ENCODE measurements around the gene CCNJL. TPM values are rescaled to one million over a fixed set of nuclear protein-coding genes. Genes with fewer than 3 reads are reported as not detected.

Gene CCNJL
- total RNA-seq, 2 experiments from 2014 or later, result not detected

- Mint-ChIP-seq H3K36me3 (ENCODE audit: low read depth) (no peaks in the 10 kb centered on the region), H3K27ac (no peak overlapping the region), H3K27me3 (ENCODE audit: low read depth) (no peaks in the 10 kb centered on the region), H3K9me3 (no peaks in the 10 kb centered on the region), H3K4me3 (no peak overlapping the region), H3K4me1 (ENCODE audit: low read depth) (no peaks in the 10 kb centered on the region)
- intact Hi-C loops (cut with micrococcal nuclease), result no loop called here
- DNase-seq, result no peak
- CTCF ChIA-PET, result no interaction called here
Observed at GRCh38 chr5:160298189-160298588, 14.2 kb downstream of the CCNJL start.

GRCh38 chr5:160297776-160298175, 14.6 kb downstream of the CCNJL start:
- no peak for DNase-seq
- H3K4me3 Mint-ChIP-seq, result no peak overlapping the region
- CTCF ChIA-PET, result no interaction called here
- intact Hi-C loops (cut with micrococcal nuclease), result no loop called here
- no peak overlapping the region for H3K27ac Mint-ChIP-seq
- no peaks in the 10 kb centered on the region for H3K4me1 Mint-ChIP-seq (ENCODE audit: low read depth)
- no peaks in the 10 kb centered on the region for H3K36me3 Mint-ChIP-seq (ENCODE audit: low read depth)
- H3K27me3 Mint-ChIP-seq (ENCODE audit: low read depth), result no peaks in the 10 kb centered on the region
- H3K9me3 Mint-ChIP-seq, result no peaks in the 10 kb centered on the region

GRCh38 chr5:160297004-160297403, 15.4 kb downstream of the CCNJL start:
- no peaks in the 10 kb centered on the region for H3K36me3 Mint-ChIP-seq (ENCODE audit: low read depth)
- H3K27ac Mint-ChIP-seq, result no peak overlapping the region
- no peak overlapping the region for H3K4me3 Mint-ChIP-seq
- H3K27me3 Mint-ChIP-seq (ENCODE audit: low read depth), result no peaks in the 10 kb centered on the region
- no peak for DNase-seq
- no peaks in the 10 kb centered on the region for H3K9me3 Mint-ChIP-seq
- intact Hi-C loops (cut with micrococcal nuclease), result no loop called here
- H3K4me1 Mint-ChIP-seq (ENCODE audit: low read depth), result no peaks in the 10 kb centered on the region
- CTCF ChIA-PET, result interaction anchor here (0.7 kb wide), 1 partner anchor 275 kb away, joined by 3 read pairs; no protein-coding TSS in a partner anchor

GRCh38 chr5:160296496-160296895, 15.9 kb downstream of the CCNJL start:
- no peak overlapping the region for H3K27ac Mint-ChIP-seq
- H3K9me3 Mint-ChIP-seq, result no peaks in the 10 kb centered on the region
- no peak overlapping the region for H3K4me3 Mint-ChIP-seq
- intact Hi-C loops (cut with micrococcal nuclease), result no loop called here
- CTCF ChIA-PET, result interaction anchor here (0.7 kb wide), 1 partner anchor 274 kb away, joined by 3 read pairs; no protein-coding TSS in a partner anchor
- no peaks in the 10 kb centered on the region for H3K4me1 Mint-ChIP-seq (ENCODE audit: low read depth)
- no peak for DNase-seq
- H3K27me3 Mint-ChIP-seq (ENCODE audit: low read depth), result no peaks in the 10 kb centered on the region
- H3K36me3 Mint-ChIP-seq (ENCODE audit: low read depth), result no peaks in the 10 kb centered on the region

- Mint-ChIP-seq H3K4me3 (no peak overlapping the region), H3K36me3 (ENCODE audit: low read depth) (no peaks in the 10 kb centered on the region), H3K27me3 (ENCODE audit: low read depth) (no peaks in the 10 kb centered on the region), H3K9me3 (no peaks in the 10 kb centered on the region), H3K27ac (no peak overlapping the region), H3K4me1 (ENCODE audit: low read depth) (no peaks in the 10 kb centered on the region)
- DNase-seq, result no peak
- CTCF ChIA-PET, result interaction anchor here (1.5 kb wide), 1 partner anchor 51 kb away, joined by 4 read pairs; no protein-coding TSS in a partner anchor
- intact Hi-C loops (cut with micrococcal nuclease), result no loop called here
Observed at GRCh38 chr5:160293901-160294561, 18.3 kb downstream of the CCNJL start.

- intact Hi-C loops (cut with micrococcal nuclease), result no loop called here
- CTCF ChIA-PET, result interaction anchor here (1.5 kb wide), 1 partner anchor 52 kb away, joined by 4 read pairs; no protein-coding TSS in a partner anchor
- DNase-seq, result no peak
- Mint-ChIP-seq H3K36me3 (ENCODE audit: low read depth) (no peaks in the 10 kb centered on the region), H3K27ac (no peak overlapping the region), H3K4me1 (ENCODE audit: low read depth) (no peaks in the 10 kb centered on the region), H3K4me3 (no peak overlapping the region), H3K27me3 (ENCODE audit: low read depth) (no peaks in the 10 kb centered on the region), H3K9me3 (no peaks in the 10 kb centered on the region)
Observed at GRCh38 chr5:160293386-160293785, 19.0 kb downstream of the CCNJL start.

- no peak for DNase-seq
- CTCF ChIA-PET, result no interaction called here
- intact Hi-C loops (cut with micrococcal nuclease), result no loop called here
- Mint-ChIP-seq H3K4me3 (no peak overlapping the region), H3K9me3 (no peaks in the 10 kb centered on the region), H3K27me3 (ENCODE audit: low read depth) (no peaks in the 10 kb centered on the region), H3K36me3 (ENCODE audit: low read depth) (no peaks in the 10 kb centered on the region), H3K27ac (no peak overlapping the region), H3K4me1 (ENCODE audit: low read depth) (no peaks in the 10 kb centered on the region)
Observed at GRCh38 chr5:160291467-160291866, 20.9 kb downstream of the CCNJL start.

GRCh38 chr5:160290751-160291150, 21.6 kb downstream of the CCNJL start:
- CTCF ChIA-PET, result interaction anchor here (0.6 kb wide), 1 partner anchor 344 kb away, joined by 3 read pairs; no protein-coding TSS in a partner anchor
- H3K27me3 Mint-ChIP-seq (ENCODE audit: low read depth), result no peaks in the 10 kb centered on the region
- H3K9me3 Mint-ChIP-seq, result no peaks in the 10 kb centered on the region
- no peak overlapping the region for H3K27ac Mint-ChIP-seq
- intact Hi-C loops (cut with micrococcal nuclease), result no loop called here
- H3K4me3 Mint-ChIP-seq, result no peak overlapping the region
- DNase-seq, result no peak
- H3K36me3 Mint-ChIP-seq (ENCODE audit: low read depth), result no peaks in the 10 kb centered on the region
- H3K4me1 Mint-ChIP-seq (ENCODE audit: low read depth), result no peaks in the 10 kb centered on the region

GRCh38 chr5:160289721-160290120, 22.6 kb downstream of the CCNJL start:
- Mint-ChIP-seq H3K4me1 (ENCODE audit: low read depth) (no peaks in the 10 kb centered on the region), H3K27me3 (ENCODE audit: low read depth) (no peaks in the 10 kb centered on the region), H3K4me3 (no peak overlapping the region), H3K36me3 (ENCODE audit: low read depth) (no peaks in the 10 kb centered on the region), H3K9me3 (no peaks in the 10 kb centered on the region), H3K27ac (no peak overlapping the region)
- CTCF ChIA-PET, result no interaction called here
- DNase-seq, result no peak
- intact Hi-C loops (cut with micrococcal nuclease), result no loop called here

GRCh38 chr5:160289356-160289651, 23.1 kb downstream of the CCNJL start:
- H3K27ac Mint-ChIP-seq, result no peak overlapping the region

GRCh38 chr5:160287378-160288051, 24.8 kb downstream of the CCNJL start:
- Mint-ChIP-seq H3K36me3 (ENCODE audit: low read depth) (no peaks in the 10 kb centered on the region), H3K9me3 (no peaks in the 10 kb centered on the region), H3K4me1 (ENCODE audit: low read depth) (no peaks in the 10 kb centered on the region), H3K27ac (no peak overlapping the region), H3K27me3 (ENCODE audit: low read depth) (no peaks in the 10 kb centered on the region), H3K4me3 (no peak overlapping the region)
- no peak for DNase-seq
- CTCF ChIA-PET, result interaction anchor here (0.8 kb wide), 1 partner anchor 17 kb away, joined by 3 read pairs; no protein-coding TSS in a partner anchor
- intact Hi-C loops (cut with micrococcal nuclease), result no loop called here

More at GRCh38 chr5:160289356-160289651, 23.1 kb downstream of the CCNJL start:
- no peaks in the 10 kb centered on the region for H3K4me1 Mint-ChIP-seq (ENCODE audit: low read depth)
- CTCF ChIA-PET, result no interaction called here
- no peaks in the 10 kb centered on the region for H3K36me3 Mint-ChIP-seq (ENCODE audit: low read depth)
- H3K27me3 Mint-ChIP-seq (ENCODE audit: low read depth), result no peaks in the 10 kb centered on the region
- intact Hi-C loops (cut with micrococcal nuclease), result no loop called here
- no peak for DNase-seq
- H3K4me3 Mint-ChIP-seq, result no peak overlapping the region
- no peaks in the 10 kb centered on the region for H3K9me3 Mint-ChIP-seq

GRCh38 chr5:160286947-160287346, 25.4 kb downstream of the CCNJL start:
- Mint-ChIP-seq H3K9me3 (no peaks in the 10 kb centered on the region), H3K4me3 (no peak overlapping the region), H3K36me3 (ENCODE audit: low read depth) (no peaks in the 10 kb centered on the region), H3K4me1 (ENCODE audit: low read depth) (no peaks in the 10 kb centered on the region), H3K27me3 (ENCODE audit: low read depth) (no peaks in the 10 kb centered on the region), H3K27ac (no peak overlapping the region)
- CTCF ChIA-PET, result interaction anchor here (0.8 kb wide), 1 partner anchor 17 kb away, joined by 3 read pairs; no protein-coding TSS in a partner anchor
- intact Hi-C loops (cut with micrococcal nuclease), result no loop called here
- DNase-seq, result no peak

GRCh38 chr5:160285316-160285715, 27.0 kb downstream of the CCNJL start:
- intact Hi-C loops (cut with micrococcal nuclease), result no loop called here
- Mint-ChIP-seq H3K27me3 (ENCODE audit: low read depth) (no peaks in the 10 kb centered on the region), H3K4me1 (ENCODE audit: low read depth) (no peaks in the 10 kb centered on the region), H3K27ac (no peak overlapping the region), H3K36me3 (ENCODE audit: low read depth) (no peaks in the 10 kb centered on the region), H3K9me3 (no peaks in the 10 kb centered on the region), H3K4me3 (no peak overlapping the region)
- DNase-seq, result no peak
- CTCF ChIA-PET, result no interaction called here

All from activated naive CD4-positive, alpha-beta T cell treated with anti-CD3 and anti-CD28 coated beads for 36 hours (primary cell).